ENCODE measurements around the gene UBASH3A.

UBASH3A gene

DNA sequence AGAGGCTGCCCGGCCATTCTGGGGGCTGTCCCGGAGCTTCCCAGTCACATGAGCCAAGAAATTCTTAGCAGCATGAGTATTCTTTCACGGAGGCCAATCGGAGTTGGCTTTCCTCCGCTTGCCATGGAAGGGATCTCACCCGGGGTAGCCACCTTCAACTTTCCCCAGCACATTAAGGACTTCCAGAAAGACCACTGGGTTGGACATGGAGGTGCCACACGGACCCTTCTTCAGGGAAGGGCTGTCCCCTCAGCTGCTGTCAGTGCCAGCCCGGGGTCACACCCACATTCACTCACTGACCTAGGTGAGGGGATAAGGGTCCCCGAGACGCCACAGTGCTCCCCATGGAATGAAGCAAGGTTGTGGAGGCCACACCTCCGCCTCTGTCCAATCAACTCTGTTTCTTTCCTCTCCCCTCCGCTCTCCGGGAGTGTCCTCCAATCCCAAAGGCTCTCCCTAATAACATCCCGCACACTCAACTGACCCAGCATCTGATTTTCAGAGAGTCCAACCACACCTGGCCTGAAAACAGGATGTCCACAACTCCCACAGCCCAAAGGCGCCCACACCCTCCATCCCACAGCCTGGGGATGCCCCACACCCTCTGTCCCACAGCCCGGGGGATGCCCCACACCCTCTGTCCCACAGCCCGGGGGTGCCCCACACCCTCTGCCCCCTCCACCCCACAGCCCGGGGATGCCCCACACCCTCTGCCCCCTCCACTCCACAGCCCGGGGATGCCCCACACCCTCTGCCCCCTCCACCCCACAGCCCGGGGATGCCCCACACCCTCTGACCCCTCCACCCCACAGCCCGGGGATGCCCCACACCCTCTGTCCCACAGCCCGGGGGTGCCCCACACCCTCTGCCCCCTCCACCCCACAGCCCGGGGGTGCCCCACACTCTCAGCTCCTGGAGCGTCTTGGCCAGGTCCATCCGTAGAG, 73.0 kb downstream of the UBASH3A start:
- DNase-seq (ENCODE audit: low read depth), result no peak
- TF ChIP-seq, protein P1, sequence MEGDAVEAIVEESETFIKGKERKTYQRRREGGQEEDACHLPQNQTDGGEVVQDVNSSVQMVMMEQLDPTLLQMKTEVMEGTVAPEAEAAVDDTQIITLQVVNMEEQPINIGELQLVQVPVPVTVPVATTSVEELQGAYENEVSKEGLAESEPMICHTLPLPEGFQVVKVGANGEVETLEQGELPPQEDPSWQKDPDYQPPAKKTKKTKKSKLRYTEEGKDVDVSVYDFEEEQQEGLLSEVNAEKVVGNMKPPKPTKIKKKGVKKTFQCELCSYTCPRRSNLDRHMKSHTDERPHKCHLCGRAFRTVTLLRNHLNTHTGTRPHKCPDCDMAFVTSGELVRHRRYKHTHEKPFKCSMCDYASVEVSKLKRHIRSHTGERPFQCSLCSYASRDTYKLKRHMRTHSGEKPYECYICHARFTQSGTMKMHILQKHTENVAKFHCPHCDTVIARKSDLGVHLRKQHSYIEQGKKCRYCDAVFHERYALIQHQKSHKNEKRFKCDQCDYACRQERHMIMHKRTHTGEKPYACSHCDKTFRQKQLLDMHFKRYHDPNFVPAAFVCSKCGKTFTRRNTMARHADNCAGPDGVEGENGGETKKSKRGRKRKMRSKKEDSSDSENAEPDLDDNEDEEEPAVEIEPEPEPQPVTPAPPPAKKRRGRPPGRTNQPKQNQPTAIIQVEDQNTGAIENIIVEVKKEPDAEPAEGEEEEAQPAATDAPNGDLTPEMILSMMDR (IDR thresholded peaks at IDR 0.05; ENCODE audit: low read depth, low read length, missing control alignments), result no peak
- H3K4me3 ChIP-seq (ENCODE audit: low read depth, low read length), result no peak overlapping the region
- in situ Hi-C loops (cut with HindIII; ENCODE audit: low sequenced_read_pairs), result no loop called here

DNA sequence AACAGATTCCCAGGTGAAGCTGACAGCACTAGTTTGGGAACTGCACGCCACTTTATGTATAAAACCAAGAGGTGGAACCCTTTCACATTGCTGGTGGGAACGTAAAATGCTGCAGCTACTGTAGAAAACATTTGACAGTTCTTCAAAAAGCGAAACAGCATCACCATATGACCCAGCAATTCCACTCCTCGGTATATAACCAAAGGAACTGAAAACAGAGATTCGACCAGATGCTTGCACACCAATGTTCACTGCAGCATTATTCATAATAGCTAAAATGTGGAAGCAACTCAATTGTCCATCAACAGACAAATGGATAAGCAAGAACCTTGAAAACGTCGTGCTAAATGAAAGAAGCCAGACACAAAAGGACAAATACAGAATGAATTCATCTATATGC, 74.8 kb downstream of the UBASH3A start:
- DNase-seq (ENCODE audit: low read depth), result no peak
- H3K4me3 ChIP-seq (ENCODE audit: low read depth, low read length), result no peak overlapping the region
- in situ Hi-C loops (cut with HindIII; ENCODE audit: low sequenced_read_pairs), result no loop called here
- TF ChIP-seq, protein P1 (IDR thresholded peaks at IDR 0.05; ENCODE audit: low read depth, low read length, missing control alignments), result no peak

DNA sequence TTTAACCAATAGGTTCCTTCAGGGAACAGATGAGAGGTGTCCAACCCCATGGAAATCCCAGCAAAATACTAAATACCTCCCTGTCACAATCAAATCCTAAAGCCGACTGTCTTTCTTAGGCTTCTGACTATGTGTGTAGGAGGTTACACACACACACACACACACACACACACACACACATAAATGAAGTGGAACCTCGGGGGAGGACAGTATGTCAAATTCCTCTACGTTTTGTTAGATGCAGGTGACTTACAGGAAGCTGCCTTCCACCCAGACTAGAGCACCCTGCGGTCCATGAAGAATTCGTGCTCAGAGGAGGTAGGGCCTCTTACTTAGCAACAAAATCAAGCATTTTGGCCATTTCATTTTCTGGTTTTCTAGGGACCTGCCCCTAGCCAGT, 75.9 kb downstream of the UBASH3A start:
- TF ChIP-seq, protein P1 (IDR thresholded peaks at IDR 0.05; ENCODE audit: low read depth, low read length, missing control alignments), result no peak
- in situ Hi-C loops (cut with HindIII; ENCODE audit: low sequenced_read_pairs), result no loop called here

DNA sequence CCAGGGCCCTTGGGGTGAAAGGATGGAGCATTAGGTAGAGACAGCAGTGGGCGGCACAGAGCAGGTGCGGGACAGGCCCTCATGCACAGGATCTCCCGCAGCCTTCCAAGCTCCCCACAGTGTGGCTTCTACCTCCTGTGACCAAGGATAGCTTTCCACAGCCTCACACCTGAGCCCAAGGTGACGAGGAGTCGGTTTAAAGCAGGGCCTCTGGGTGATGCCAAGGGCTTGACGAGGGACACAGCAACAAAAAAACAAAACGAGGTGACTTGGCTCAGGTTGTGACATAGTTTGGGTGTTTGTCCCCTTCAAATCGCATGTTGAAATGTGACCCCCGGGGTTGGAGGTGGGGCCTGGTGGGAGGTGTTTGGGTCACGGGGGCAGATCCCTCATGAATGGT, 77.0 kb downstream of the UBASH3A start:
- TF ChIP-seq, protein P1 (IDR thresholded peaks at IDR 0.05; ENCODE audit: low read depth, low read length, missing control alignments), result no peak
- no peak for DNase-seq (ENCODE audit: low read depth)

More for the DNA sequence above, 75.9 kb downstream of the UBASH3A start:
- H3K4me3 ChIP-seq (ENCODE audit: low read depth, low read length), result no peak overlapping the region
- DNase-seq (ENCODE audit: low read depth), result no peak

DNA sequence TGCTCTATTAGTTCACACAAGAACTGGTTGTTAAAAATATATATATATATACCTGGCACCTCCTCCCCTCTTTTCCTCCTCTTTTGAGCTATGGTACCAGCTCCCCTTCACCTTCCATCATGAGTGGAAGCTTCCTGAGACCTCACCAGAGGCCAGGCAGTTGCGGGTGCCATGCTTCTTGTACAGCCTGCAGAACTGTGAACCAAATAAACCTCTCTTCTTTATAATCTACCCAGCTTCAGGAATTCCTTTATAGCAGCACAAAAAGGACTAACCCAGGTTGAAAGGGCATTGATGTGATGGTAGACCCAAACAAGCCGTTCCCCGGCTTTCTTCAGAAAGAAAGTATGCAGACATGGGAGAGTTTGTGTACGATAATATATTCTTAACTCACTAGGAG, 77.5 kb downstream of the UBASH3A start:
- TF ChIP-seq, protein P1 (IDR thresholded peaks at IDR 0.05; ENCODE audit: low read depth, low read length, missing control alignments), result no peak
- no peak for DNase-seq (ENCODE audit: low read depth)
- in situ Hi-C loops (cut with HindIII; ENCODE audit: low sequenced_read_pairs), result no loop called here

More for the DNA sequence above, 77.0 kb downstream of the UBASH3A start:
- in situ Hi-C loops (cut with HindIII; ENCODE audit: low sequenced_read_pairs), result no loop called here
- no peak overlapping the region for H3K4me3 ChIP-seq (ENCODE audit: low read depth, low read length)

DNA sequence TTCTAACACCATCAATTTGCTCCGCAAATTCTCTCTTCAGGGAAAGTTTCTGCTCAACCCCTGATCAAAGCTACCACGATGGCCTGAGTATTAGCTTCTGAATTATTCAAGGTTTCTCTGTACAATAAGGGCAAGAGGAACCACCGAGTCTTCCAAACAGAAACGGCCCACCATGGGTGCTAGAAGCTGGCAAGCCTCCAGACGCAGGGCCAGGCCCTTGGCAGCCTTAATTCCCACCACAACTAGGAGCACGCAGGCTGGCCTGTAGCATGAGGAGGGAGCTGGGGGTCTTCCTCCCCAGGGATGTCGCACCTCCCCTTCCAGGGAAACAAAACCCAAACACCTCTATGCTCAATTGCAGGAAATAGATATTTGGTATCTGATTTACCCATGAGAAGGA, 81.3 kb downstream of the UBASH3A start:
- TF ChIP-seq, protein P1 (IDR thresholded peaks at IDR 0.05; ENCODE audit: low read depth, low read length, missing control alignments), result no peak
- H3K4me3 ChIP-seq (ENCODE audit: low read depth, low read length), result no peak overlapping the region
- no peak for DNase-seq (ENCODE audit: low read depth)
- in situ Hi-C loops (cut with HindIII; ENCODE audit: low sequenced_read_pairs), result no loop called here

More for the DNA sequence above, 77.5 kb downstream of the UBASH3A start:
- H3K4me3 ChIP-seq (ENCODE audit: low read depth, low read length), result no peak overlapping the region
